Activated T-cell treated with anti-CD3 and anti-CD28 coated beads, Interleukin-2, amount 50 U/mL, for 72 hours (primary cell): ENCODE measurements around the gene WNT9A. TPM values are rescaled to one million over a fixed set of nuclear protein-coding genes. Genes with fewer than 3 reads are reported as not detected.

Source experiments
- ATAC-seq, 2 donors: fragments of 150-1000 bp; cut with Tn5 transposase; replicated peaks in 1 of 2; 2 replicates each; pipeline ENCODE4 v1.10.0; 2021; ENCODE audit warnings: moderate library complexity in 2 of 2, mild to moderate bottlenecking in 1 of 2
- DNase-seq, 2 donors: peaks; one replicate each; pipeline ENCODE4 v3.0.0; 2021 to 2022; ENCODE audit warnings: mixed read lengths in 1 of 2
- H3K27ac Mint-ChIP-seq: one replicate; pipeline ENCODE4 v1.8.0; 2022; ENCODE audit warnings: mild to moderate bottlenecking, moderate library complexity, mixed read lengths
- H3K27me3 Mint-ChIP-seq: one replicate; pipeline ENCODE4 v1.8.0; 2022; ENCODE audit warnings: low read depth, mixed read lengths
- H3K36me3 Mint-ChIP-seq, 2 donors: one replicate each; pipeline ENCODE4 v1.8.0; 2022; ENCODE audit warnings: mixed read lengths in 2 of 2, mild to moderate bottlenecking in 1 of 2; ENCODE audit not compliant: insufficient read depth in 2 of 2
- H3K4me1 Mint-ChIP-seq: one replicate; pipeline ENCODE4 v1.8.0; 2022; ENCODE audit warnings: low read depth, mixed read lengths
- H3K4me3 Mint-ChIP-seq, 2 donors: one replicate each; pipeline ENCODE4 v1.8.0; 2022; ENCODE audit warnings: mild to moderate bottlenecking in 2 of 2, mixed read lengths in 2 of 2, moderate library complexity in 2 of 2
- H3K9me3 Mint-ChIP-seq, 2 donors: one replicate each; pipeline ENCODE4 v1.8.0; 2022; ENCODE audit warnings: mixed read lengths in 2 of 2
- total RNA-seq, 2 donors: library from RNA; stranded (reverse); gene quantifications; one replicate each; pipeline ENCODE4 v1.2.3, GENCODE V29; 2022

WNT9A gene
- total RNA-seq, 2 donors from 2014 or later, result 0.28 TPM; not detected in 1

- ATAC-seq (no peak), DNase-seq (no peak)
- Mint-ChIP-seq H3K27me3 (no peaks in the 10 kb centered on the region), H3K4me3 (no peak overlapping the region), H3K27ac (no peak overlapping the region), H3K9me3 (no peaks in the 10 kb centered on the region), H3K4me1 (no peaks in the 10 kb centered on the region), H3K36me3 (no peaks in the 10 kb centered on the region)
Measured at GRCh38 chr1:227921461-227922185, 26.1 kb downstream of the WNT9A start.

GRCh38 chr1:227920896-227921295 lies 26.8 kb downstream of the WNT9A start:
- no peaks in the 10 kb centered on the region for H3K27me3 Mint-ChIP-seq
- H3K27ac Mint-ChIP-seq, result no peak overlapping the region
- no peak for DNase-seq
- H3K36me3 Mint-ChIP-seq, result no peaks in the 10 kb centered on the region
- H3K4me3 Mint-ChIP-seq, result no peak overlapping the region
- ATAC-seq, result no peak
- no peaks in the 10 kb centered on the region for H3K4me1 Mint-ChIP-seq
- H3K9me3 Mint-ChIP-seq, result no peaks in the 10 kb centered on the region

GRCh38 chr1:227920426-227920825 lies 27.3 kb downstream of the WNT9A start:
- no peak overlapping the region for H3K4me3 Mint-ChIP-seq
- no peak for ATAC-seq
- H3K36me3 Mint-ChIP-seq, result no peaks in the 10 kb centered on the region
- H3K27ac Mint-ChIP-seq, result no peak overlapping the region
- H3K9me3 Mint-ChIP-seq, result no peaks in the 10 kb centered on the region
- no peaks in the 10 kb centered on the region for H3K4me1 Mint-ChIP-seq
- no peak for DNase-seq
- no peaks in the 10 kb centered on the region for H3K27me3 Mint-ChIP-seq

- Mint-ChIP-seq H3K27ac (no peak overlapping the region), H3K4me1 (no peaks in the 10 kb centered on the region), H3K9me3 (no peaks in the 10 kb centered on the region), H3K36me3 (no peaks in the 10 kb centered on the region), H3K4me3 (no peak overlapping the region), H3K27me3 (no peaks in the 10 kb centered on the region)
- no peak for ATAC-seq
- no peak for DNase-seq
Measured at GRCh38 chr1:227919906-227920305, 27.8 kb downstream of the WNT9A start.

GRCh38 chr1:227918736-227919135 lies 29.0 kb downstream of the WNT9A start:
- H3K36me3 Mint-ChIP-seq, result no peaks in the 10 kb centered on the region
- no peak overlapping the region for H3K27ac Mint-ChIP-seq
- H3K4me3 Mint-ChIP-seq, result no peak overlapping the region
- ATAC-seq (no peak), DNase-seq (no peak)
- H3K4me1 Mint-ChIP-seq, result no peaks in the 10 kb centered on the region
- H3K27me3 Mint-ChIP-seq, result no peaks in the 10 kb centered on the region
- no peaks in the 10 kb centered on the region for H3K9me3 Mint-ChIP-seq

GRCh38 chr1:227918083-227918700 lies 29.5 kb downstream of the WNT9A start:
- no peak overlapping the region for H3K27ac Mint-ChIP-seq
- no peak overlapping the region for H3K4me3 Mint-ChIP-seq
- no peaks in the 10 kb centered on the region for H3K9me3 Mint-ChIP-seq
- ATAC-seq (no peak), DNase-seq (no peak)
- no peaks in the 10 kb centered on the region for H3K36me3 Mint-ChIP-seq
- no peaks in the 10 kb centered on the region for H3K27me3 Mint-ChIP-seq
- H3K4me1 Mint-ChIP-seq, result no peaks in the 10 kb centered on the region

- Mint-ChIP-seq H3K36me3 (no peaks in the 10 kb centered on the region), H3K4me1 (peaks cover 8% of the 10 kb centered on the region), H3K27ac (no peak overlapping the region), H3K4me3 (no peak overlapping the region), H3K9me3 (no peaks in the 10 kb centered on the region), H3K27me3 (no peaks in the 10 kb centered on the region)
- ATAC-seq, result no peak
- no peak for DNase-seq
Measured at GRCh38 chr1:227917081-227917950, 30.4 kb downstream of the WNT9A start.

- Mint-ChIP-seq H3K36me3 (no peaks in the 10 kb centered on the region), H3K4me1 (peaks cover 8% of the 10 kb centered on the region), H3K4me3 (no peak overlapping the region), H3K9me3 (no peaks in the 10 kb centered on the region), H3K27ac (no peak overlapping the region), H3K27me3 (no peaks in the 10 kb centered on the region)
- no peak for DNase-seq
- no peak for ATAC-seq
Measured at GRCh38 chr1:227916655-227917054, 31.1 kb downstream of the WNT9A start.

GRCh38 chr1:227915564-227916553 lies 31.9 kb downstream of the WNT9A start:
- Mint-ChIP-seq H3K4me1 (peaks cover 8% of the 10 kb centered on the region), H3K27ac (no peak overlapping the region), H3K27me3 (no peaks in the 10 kb centered on the region), H3K36me3 (no peaks in the 10 kb centered on the region), H3K9me3 (no peaks in the 10 kb centered on the region), H3K4me3 (no peak overlapping the region)
- ATAC-seq, result no peak
- DNase-seq, result no peak

GRCh38 chr1:227914801-227915563 lies 32.8 kb downstream of the WNT9A start:
- H3K27ac Mint-ChIP-seq, result no peak overlapping the region
- peaks cover 8% of the 10 kb centered on the region for H3K4me1 Mint-ChIP-seq
- H3K9me3 Mint-ChIP-seq, result no peaks in the 10 kb centered on the region
- H3K4me3 Mint-ChIP-seq, result no peak overlapping the region
- no peak for ATAC-seq
- DNase-seq, result no peak
- H3K36me3 Mint-ChIP-seq, result no peaks in the 10 kb centered on the region
- H3K27me3 Mint-ChIP-seq, result no peaks in the 10 kb centered on the region

- no peak for DNase-seq
- Mint-ChIP-seq H3K4me3 (no peak overlapping the region), H3K27me3 (no peaks in the 10 kb centered on the region), H3K27ac (no peak overlapping the region), H3K4me1 (peaks cover 8% of the 10 kb centered on the region), H3K9me3 (no peaks in the 10 kb centered on the region), H3K36me3 (no peaks in the 10 kb centered on the region)
- ATAC-seq, result no peak
Measured at GRCh38 chr1:227913764-227914721, 33.7 kb downstream of the WNT9A start.
